Panc1 (cell line): ENCODE data around the gene ARPP21. TPM values are rescaled to one million over a fixed set of nuclear protein-coding genes. Genes with fewer than 3 reads are reported as not detected.

ENCODE experiments used
- ATAC-seq: fragments of 200-7000 bp; cut with Tn5 transposase; 2 replicates; pipeline ENCODE4 v1.9.1; 2020; ENCODE audit warnings: mild to moderate bottlenecking, moderate library complexity
- BruUV-seq: library from RNA; stranded (reverse); fragments of 400-500 nt; replicated peaks from 2 replicates; lab custom pipeline; 2021; lab: Mats Ljungman, UMichigan
- CTCF ChIA-PET: fragments of 300-600 bp; sonication (Branson Sonifier 250); formaldehyde crosslinking; loops from one replicate; lab custom pipeline; 2022; ENCODE audit warnings: antibody characterized with exemption; lab: Charles Lee
- POLR2A ChIA-PET: fragments of 300-600 bp; sonication (Branson Sonifier 250); formaldehyde crosslinking; loops from one replicate; lab custom pipeline; 2022; ENCODE audit warnings: antibody characterized with exemption; lab: Charles Lee
- DNase-seq: peaks from one replicate; pipeline ENCODE4 v3.0.0-alpha.2; 2010; ENCODE audit warnings: low read depth, low spot score
- H3K27ac ChIP-seq: 2 replicates; pipeline ENCODE4 v1.5.1; 2011; ENCODE audit warnings: mild to moderate bottlenecking, low read length, inconsistent platforms
- H3K27me3 ChIP-seq: fragments of 200-500 bp; sonication (Bioruptor generic); 2 replicates; pipeline ENCODE4 v1.6.0; 2014; ENCODE audit warnings: low read length, inconsistent platforms; ENCODE audit not compliant: control insufficient read depth, insufficient read depth
- H3K36me3 ChIP-seq: fragments of 200-500 bp; sonication (Bioruptor generic); 2 replicates; pipeline ENCODE4 v1.5.1; 2014; ENCODE audit warnings: inconsistent platforms, mild to moderate bottlenecking, low read length, moderate library complexity; ENCODE audit not compliant: control insufficient read depth, insufficient read depth
- H3K4me1 ChIP-seq: 2 replicates; pipeline ENCODE4 v1.5.1; 2011; ENCODE audit warnings: inconsistent platforms, mild to moderate bottlenecking, low read length, moderate library complexity; ENCODE audit not compliant: control insufficient read depth, insufficient read depth
- H3K4me3 ChIP-seq, 2 experiments: 2 replicates each; pipeline ENCODE4 v1.5.1; 2011 to 2012; ENCODE audit warnings: low read depth in 2 of 2, low read length in 2 of 2, mild to moderate bottlenecking in 2 of 2, inconsistent platforms in 1 of 2, moderate library complexity in 1 of 2
- H3K9me3 ChIP-seq: fragments of 200-500 bp; sonication (Bioruptor generic); 2 replicates; pipeline ENCODE4 v1.5.1; 2014; ENCODE audit warnings: low read depth, mild to moderate bottlenecking, inconsistent platforms, low read length, moderate library complexity; ENCODE audit not compliant: control insufficient read depth, insufficient read depth
- POLR2AphosphoS5 ChIP-seq: IDR thresholded peaks from 2 replicates; pipeline ENCODE4 v1.6.1; 2012; ENCODE audit warnings: mild to moderate bottlenecking, low read depth, low read length, moderate library complexity
- SIN3A ChIP-seq: IDR thresholded peaks from 2 replicates; pipeline ENCODE4 v1.6.1; 2012; ENCODE audit warnings: low read depth, mild to moderate bottlenecking, low read length, moderate library complexity, borderline replicate concordance; ENCODE audit not compliant: insufficient read depth
- TCF7L2 ChIP-seq: IDR thresholded peaks from 2 replicates; pipeline ENCODE4 v1.6.1; 2011; ENCODE audit warnings: mild to moderate bottlenecking, low read depth, low read length, inconsistent platforms
- in situ Hi-C: cut with HindIII; loops from 2 replicates; pipeline ENCODE4 v1.10.0; 2016; ENCODE audit warnings: low sequenced_read_pairs, low pct_unique_long_range_greater_than_20kb
- intact Hi-C: fragments of 100-400 bp; cut with micrococcal nuclease; formaldehyde crosslinking; loops from one replicate; pipeline ENCODE4 v1.10.0; 2022; ENCODE audit not compliant: unreplicated experiment
- total RNA-seq: library from RNA; stranded (reverse); gene quantifications from one replicate; pipeline ENCODE4 v1.2.1, GENCODE V29; 2021; ENCODE audit not compliant: unreplicated experiment
- TF ChIP-seq, protein P1 (sequence below): fragments of 450-650 bp; IDR thresholded peaks from 2 replicates; pipeline ENCODE4 v1.5.1; 2017; ENCODE audit warnings: mild to moderate bottlenecking
- TF ChIP-seq, protein P2 (sequence below), 2 experiments: IDR thresholded peaks; 2 replicates each; pipeline ENCODE4 v1.6.1; 2011 to 2012; ENCODE audit warnings: low read depth in 2 of 2, control low read depth in 1 of 2, low read length in 1 of 2, mild to moderate bottlenecking in 1 of 2, moderate library complexity in 1 of 2; ENCODE audit not compliant: insufficient read depth in 1 of 2

ARPP21 gene
- total RNA-seq, 1 experiment from 2014 or later, result not detected

DNA sequence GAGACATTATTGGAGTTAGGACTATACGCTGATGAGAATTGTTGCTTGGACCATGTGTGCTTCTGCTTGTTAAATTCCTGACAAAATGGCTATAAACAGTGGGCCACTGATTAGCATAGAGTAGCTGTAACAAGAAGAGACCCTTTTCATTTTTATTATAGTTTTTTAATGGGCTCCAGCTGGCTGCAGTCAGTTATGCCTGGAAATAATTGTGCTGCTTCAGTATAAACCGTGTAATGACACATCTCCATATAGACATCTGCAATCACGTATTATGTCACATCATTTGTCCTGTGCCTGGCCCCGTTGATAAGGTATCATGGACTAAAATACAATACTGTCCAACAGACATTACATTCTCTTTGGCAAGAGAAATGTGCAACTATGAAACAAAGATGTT is 50.9 kb downstream of the ARPP21 start:
- CTCF ChIA-PET, result no interaction called here
- DNase-seq (no peak), ATAC-seq (no peak)
- in situ Hi-C loops (no loop called here), intact Hi-C loops (no loop called here)
- Histone ChIP-seq H3K4me3 (no peak overlapping the region), H3K27me3 (no peaks in the 10 kb centered on the region), H3K4me1 (no peaks in the 10 kb centered on the region), H3K9me3 (no peaks in the 10 kb centered on the region), H3K27ac (no peak overlapping the region), H3K36me3 (no peaks in the 10 kb centered on the region)
- TF ChIP-seq TCF7L2, result no peak
- no peak for TF ChIP-seq POLR2AphosphoS5
- TF ChIP-seq, protein P1, sequence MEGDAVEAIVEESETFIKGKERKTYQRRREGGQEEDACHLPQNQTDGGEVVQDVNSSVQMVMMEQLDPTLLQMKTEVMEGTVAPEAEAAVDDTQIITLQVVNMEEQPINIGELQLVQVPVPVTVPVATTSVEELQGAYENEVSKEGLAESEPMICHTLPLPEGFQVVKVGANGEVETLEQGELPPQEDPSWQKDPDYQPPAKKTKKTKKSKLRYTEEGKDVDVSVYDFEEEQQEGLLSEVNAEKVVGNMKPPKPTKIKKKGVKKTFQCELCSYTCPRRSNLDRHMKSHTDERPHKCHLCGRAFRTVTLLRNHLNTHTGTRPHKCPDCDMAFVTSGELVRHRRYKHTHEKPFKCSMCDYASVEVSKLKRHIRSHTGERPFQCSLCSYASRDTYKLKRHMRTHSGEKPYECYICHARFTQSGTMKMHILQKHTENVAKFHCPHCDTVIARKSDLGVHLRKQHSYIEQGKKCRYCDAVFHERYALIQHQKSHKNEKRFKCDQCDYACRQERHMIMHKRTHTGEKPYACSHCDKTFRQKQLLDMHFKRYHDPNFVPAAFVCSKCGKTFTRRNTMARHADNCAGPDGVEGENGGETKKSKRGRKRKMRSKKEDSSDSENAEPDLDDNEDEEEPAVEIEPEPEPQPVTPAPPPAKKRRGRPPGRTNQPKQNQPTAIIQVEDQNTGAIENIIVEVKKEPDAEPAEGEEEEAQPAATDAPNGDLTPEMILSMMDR, result no peak
- no peak for TF ChIP-seq SIN3A
- TF ChIP-seq, protein P2, sequence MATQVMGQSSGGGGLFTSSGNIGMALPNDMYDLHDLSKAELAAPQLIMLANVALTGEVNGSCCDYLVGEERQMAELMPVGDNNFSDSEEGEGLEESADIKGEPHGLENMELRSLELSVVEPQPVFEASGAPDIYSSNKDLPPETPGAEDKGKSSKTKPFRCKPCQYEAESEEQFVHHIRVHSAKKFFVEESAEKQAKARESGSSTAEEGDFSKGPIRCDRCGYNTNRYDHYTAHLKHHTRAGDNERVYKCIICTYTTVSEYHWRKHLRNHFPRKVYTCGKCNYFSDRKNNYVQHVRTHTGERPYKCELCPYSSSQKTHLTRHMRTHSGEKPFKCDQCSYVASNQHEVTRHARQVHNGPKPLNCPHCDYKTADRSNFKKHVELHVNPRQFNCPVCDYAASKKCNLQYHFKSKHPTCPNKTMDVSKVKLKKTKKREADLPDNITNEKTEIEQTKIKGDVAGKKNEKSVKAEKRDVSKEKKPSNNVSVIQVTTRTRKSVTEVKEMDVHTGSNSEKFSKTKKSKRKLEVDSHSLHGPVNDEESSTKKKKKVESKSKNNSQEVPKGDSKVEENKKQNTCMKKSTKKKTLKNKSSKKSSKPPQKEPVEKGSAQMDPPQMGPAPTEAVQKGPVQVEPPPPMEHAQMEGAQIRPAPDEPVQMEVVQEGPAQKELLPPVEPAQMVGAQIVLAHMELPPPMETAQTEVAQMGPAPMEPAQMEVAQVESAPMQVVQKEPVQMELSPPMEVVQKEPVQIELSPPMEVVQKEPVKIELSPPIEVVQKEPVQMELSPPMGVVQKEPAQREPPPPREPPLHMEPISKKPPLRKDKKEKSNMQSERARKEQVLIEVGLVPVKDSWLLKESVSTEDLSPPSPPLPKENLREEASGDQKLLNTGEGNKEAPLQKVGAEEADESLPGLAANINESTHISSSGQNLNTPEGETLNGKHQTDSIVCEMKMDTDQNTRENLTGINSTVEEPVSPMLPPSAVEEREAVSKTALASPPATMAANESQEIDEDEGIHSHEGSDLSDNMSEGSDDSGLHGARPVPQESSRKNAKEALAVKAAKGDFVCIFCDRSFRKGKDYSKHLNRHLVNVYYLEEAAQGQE (IDR thresholded peaks at IDR 0.05; ENCODE audit: insufficient read depth in 1 of 2, low read depth in 2 of 2, low read length in 1 of 2), result no peak
- no TSS peak for BruUV-seq
- POLR2A ChIA-PET, result no interaction called here

DNA sequence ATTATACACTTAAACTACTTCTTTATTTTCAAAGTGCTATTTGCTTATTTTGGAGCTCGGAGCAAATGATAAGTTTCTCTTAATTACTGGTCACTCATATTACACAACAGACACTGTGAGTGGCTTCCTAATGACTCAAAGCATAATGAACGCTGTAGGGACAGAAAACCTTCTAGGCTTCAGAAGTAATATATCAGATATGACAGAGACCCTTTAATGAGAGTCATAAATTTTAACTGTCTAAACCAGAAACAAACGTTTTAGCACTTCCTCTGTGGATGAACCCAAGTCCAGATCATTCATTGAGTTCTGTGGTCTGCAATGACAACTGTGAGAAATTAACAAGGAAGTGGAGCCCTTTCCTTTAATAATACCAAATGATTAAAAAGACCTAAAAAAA is 66.6 kb downstream of the ARPP21 start:
- DNase-seq (no peak), ATAC-seq (no peak)
- Histone ChIP-seq H3K27me3 (no peaks in the 10 kb centered on the region), H3K9me3 (no peaks in the 10 kb centered on the region), H3K4me1 (no peaks in the 10 kb centered on the region), H3K27ac (no peak overlapping the region), H3K4me3 (no peak overlapping the region), H3K36me3 (no peaks in the 10 kb centered on the region)
- intact Hi-C loops (no loop called here), in situ Hi-C loops (no loop called here)
- BruUV-seq, result no TSS peak
- TF ChIP-seq SIN3A (no peak), TCF7L2 (no peak), POLR2AphosphoS5 (no peak)
- TF ChIP-seq, protein P1, result no peak
- TF ChIP-seq, protein P2 (IDR thresholded peaks at IDR 0.05; ENCODE audit: insufficient read depth in 1 of 2, low read depth in 2 of 2, low read length in 1 of 2), result no peak
- ChIA-PET CTCF (no interaction called here), POLR2A (no interaction called here)
